ENCODE results near the gene MVB12A.

DNA sequence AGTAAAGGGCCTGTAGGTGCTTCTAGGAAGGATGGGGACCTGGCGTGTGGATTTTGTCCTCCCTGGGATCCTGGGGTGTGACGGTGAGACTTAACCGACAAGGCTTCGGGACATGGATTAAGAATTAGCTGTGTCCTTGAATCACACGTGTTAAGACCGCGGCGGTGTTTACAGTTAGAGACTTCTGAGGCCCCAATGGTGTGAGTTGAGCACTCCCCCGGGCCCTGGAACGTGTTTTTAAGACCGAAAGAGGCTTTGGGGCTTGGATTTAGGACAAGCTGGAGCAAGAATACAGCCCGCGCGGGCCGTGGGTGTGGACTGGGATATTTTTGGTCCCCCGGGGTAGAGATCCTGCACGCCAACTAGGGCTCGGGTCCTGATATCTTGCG is 49.2 kb downstream of the MVB12A start:
- TF ChIP-seq SIN3A (IDR thresholded peaks at IDR 0.05; ENCODE audit: borderline replicate concordance, insufficient read depth, low read length) (0 out of 2 replicates have a peak, but pooled peaks have one; percentile 76), POLR2AphosphoS5 (IDR thresholded peaks at IDR 0.05; ENCODE audit: low read depth, low read length) (no peak), TAF1 (IDR thresholded peaks at IDR 0.05; ENCODE audit: borderline replicate concordance, insufficient read depth, low read length) (no peak), FOXP2 (optimal IDR thresholded peaks at IDR 0.05; ENCODE audit: borderline replicate concordance, extremely low read depth, extremely low read length, insufficient read depth) (no peak)
- TF ChIP-seq, protein P1, sequence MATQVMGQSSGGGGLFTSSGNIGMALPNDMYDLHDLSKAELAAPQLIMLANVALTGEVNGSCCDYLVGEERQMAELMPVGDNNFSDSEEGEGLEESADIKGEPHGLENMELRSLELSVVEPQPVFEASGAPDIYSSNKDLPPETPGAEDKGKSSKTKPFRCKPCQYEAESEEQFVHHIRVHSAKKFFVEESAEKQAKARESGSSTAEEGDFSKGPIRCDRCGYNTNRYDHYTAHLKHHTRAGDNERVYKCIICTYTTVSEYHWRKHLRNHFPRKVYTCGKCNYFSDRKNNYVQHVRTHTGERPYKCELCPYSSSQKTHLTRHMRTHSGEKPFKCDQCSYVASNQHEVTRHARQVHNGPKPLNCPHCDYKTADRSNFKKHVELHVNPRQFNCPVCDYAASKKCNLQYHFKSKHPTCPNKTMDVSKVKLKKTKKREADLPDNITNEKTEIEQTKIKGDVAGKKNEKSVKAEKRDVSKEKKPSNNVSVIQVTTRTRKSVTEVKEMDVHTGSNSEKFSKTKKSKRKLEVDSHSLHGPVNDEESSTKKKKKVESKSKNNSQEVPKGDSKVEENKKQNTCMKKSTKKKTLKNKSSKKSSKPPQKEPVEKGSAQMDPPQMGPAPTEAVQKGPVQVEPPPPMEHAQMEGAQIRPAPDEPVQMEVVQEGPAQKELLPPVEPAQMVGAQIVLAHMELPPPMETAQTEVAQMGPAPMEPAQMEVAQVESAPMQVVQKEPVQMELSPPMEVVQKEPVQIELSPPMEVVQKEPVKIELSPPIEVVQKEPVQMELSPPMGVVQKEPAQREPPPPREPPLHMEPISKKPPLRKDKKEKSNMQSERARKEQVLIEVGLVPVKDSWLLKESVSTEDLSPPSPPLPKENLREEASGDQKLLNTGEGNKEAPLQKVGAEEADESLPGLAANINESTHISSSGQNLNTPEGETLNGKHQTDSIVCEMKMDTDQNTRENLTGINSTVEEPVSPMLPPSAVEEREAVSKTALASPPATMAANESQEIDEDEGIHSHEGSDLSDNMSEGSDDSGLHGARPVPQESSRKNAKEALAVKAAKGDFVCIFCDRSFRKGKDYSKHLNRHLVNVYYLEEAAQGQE (IDR thresholded peaks at IDR 0.05; ENCODE audit: insufficient read depth in 1 of 2, low read depth in 2 of 2, low read length in 2 of 2): no peak

Measured in PFSK-1 (cell line).